Raji (cell line): ENCODE results near the gene TKT.

ENCODE experiments used
- POLR2A ChIP-seq: IDR thresholded peaks from 2 replicates; pipeline ENCODE4 v1.6.1; 2011; ENCODE audit warnings: low read depth, low read length, control low read depth; ENCODE audit not compliant: insufficient read depth

The TKT gene

GRCh38 chr3:53250453-53250852, 5.4 kb downstream of the TKT start:
- TF ChIP-seq POLR2A: no peak

GRCh38 chr3:53248161-53248560, 7.7 kb downstream of the TKT start:
- no peak for TF ChIP-seq POLR2A

GRCh38 chr3:53247619-53248018, 8.2 kb downstream of the TKT start:
- no peak for TF ChIP-seq POLR2A

- TF ChIP-seq POLR2A: no peak
Observed at GRCh38 chr3:53244271-53244670, 11.6 kb downstream of the TKT start.

- TF ChIP-seq POLR2A: no peak
Observed at GRCh38 chr3:53243785-53244184, 12.0 kb downstream of the TKT start.

GRCh38 chr3:53243165-53243564, 12.7 kb downstream of the TKT start:
- no peak for TF ChIP-seq POLR2A

- no peak for TF ChIP-seq POLR2A
Observed at GRCh38 chr3:53242642-53243041, 13.2 kb downstream of the TKT start.

GRCh38 chr3:53242155-53242554, 13.7 kb downstream of the TKT start:
- no peak for TF ChIP-seq POLR2A

- no peak for TF ChIP-seq POLR2A
Observed at GRCh38 chr3:53240989-53241972, 14.5 kb downstream of the TKT start.

- no peak for TF ChIP-seq POLR2A
Observed at GRCh38 chr3:53239800-53240199, 16.0 kb downstream of the TKT start.

- TF ChIP-seq POLR2A: no peak
Observed at GRCh38 chr3:53238886-53239285, 16.9 kb downstream of the TKT start.

GRCh38 chr3:53238051-53238850, 17.6 kb downstream of the TKT start:
- TF ChIP-seq POLR2A: no peak

- TF ChIP-seq POLR2A: no peak
Observed at GRCh38 chr3:53236112-53236841, 19.5 kb downstream of the TKT start.

GRCh38 chr3:53235545-53235944, 20.3 kb downstream of the TKT start:
- no peak for TF ChIP-seq POLR2A

- TF ChIP-seq POLR2A: no peak
Observed at GRCh38 chr3:53234841-53235232, 21.0 kb downstream of the TKT start.

GRCh38 chr3:53234130-53234840, 21.5 kb downstream of the TKT start:
- no peak for TF ChIP-seq POLR2A
